Fibroblast of villous mesenchyme (primary cell): Measurements from ENCODE around the gene TMEM270. TPM values are rescaled to one million over a fixed set of nuclear protein-coding genes. Genes with fewer than 3 reads are reported as not detected.

Experiments used
- DNase-seq: peaks from one replicate; pipeline ENCODE4 v3.0.0-alpha.2; 2010; ENCODE audit warnings: low read depth
- H3K4me3 ChIP-seq: 2 replicates; pipeline ENCODE4 v1.5.1; 2011; ENCODE audit warnings: low read depth, mild to moderate bottlenecking, low read length
- CTCF ChIP-seq: IDR thresholded peaks from 2 replicates; pipeline ENCODE4 v1.5.1; 2012; ENCODE audit warnings: low read depth, mild to moderate bottlenecking, low read length; ENCODE audit not compliant: insufficient read depth
- total RNA-seq: library from RNA; depleted of rRNA; stranded (reverse); fragments of >200 nt; gene quantifications from 2 replicates; pipeline ENCODE4 v1.2.3, GENCODE V29; 2012

Gene TMEM270
- total RNA-seq, 1 donor = not detected

GRCh38 chr7:73871163-73872011, 10.4 kb downstream of the TMEM270 start:
- H3K4me3 ChIP-seq = no peak overlapping the region
- DNase-seq = no peak
- no peak for TF ChIP-seq CTCF

- no peak overlapping the region for H3K4me3 ChIP-seq
- TF ChIP-seq CTCF = no peak
- DNase-seq = no peak
Measured at GRCh38 chr7:73872056-73872908, 11.3 kb downstream of the TMEM270 start.

DNA sequence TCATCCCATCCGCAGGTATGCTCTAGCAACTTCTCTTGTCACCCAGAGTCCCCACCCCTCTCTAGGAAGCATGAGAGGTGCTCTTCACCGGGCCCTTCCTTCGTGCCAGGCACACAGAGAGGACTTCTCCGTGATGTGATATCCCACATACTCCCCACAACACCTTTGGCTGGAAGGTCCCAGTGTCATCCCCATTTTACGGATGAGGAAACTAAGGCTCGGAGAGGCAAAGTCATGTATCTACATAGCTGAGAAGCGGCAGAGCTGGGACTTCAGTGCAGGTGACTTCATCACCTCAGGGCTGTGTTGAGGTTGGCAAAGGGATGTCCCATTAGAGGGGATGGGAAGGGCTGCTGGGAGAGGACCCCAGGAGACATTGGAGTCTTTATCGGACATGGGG, 15.4 kb downstream of the TMEM270 start:
- no peak for TF ChIP-seq CTCF
- no peak for DNase-seq
- H3K4me3 ChIP-seq = no peak overlapping the region

- no peak overlapping the region for H3K4me3 ChIP-seq
- DNase-seq = no peak
- no peak for TF ChIP-seq CTCF
Measured at GRCh38 chr7:73876973-73877372, 16.0 kb downstream of the TMEM270 start.

DNA sequence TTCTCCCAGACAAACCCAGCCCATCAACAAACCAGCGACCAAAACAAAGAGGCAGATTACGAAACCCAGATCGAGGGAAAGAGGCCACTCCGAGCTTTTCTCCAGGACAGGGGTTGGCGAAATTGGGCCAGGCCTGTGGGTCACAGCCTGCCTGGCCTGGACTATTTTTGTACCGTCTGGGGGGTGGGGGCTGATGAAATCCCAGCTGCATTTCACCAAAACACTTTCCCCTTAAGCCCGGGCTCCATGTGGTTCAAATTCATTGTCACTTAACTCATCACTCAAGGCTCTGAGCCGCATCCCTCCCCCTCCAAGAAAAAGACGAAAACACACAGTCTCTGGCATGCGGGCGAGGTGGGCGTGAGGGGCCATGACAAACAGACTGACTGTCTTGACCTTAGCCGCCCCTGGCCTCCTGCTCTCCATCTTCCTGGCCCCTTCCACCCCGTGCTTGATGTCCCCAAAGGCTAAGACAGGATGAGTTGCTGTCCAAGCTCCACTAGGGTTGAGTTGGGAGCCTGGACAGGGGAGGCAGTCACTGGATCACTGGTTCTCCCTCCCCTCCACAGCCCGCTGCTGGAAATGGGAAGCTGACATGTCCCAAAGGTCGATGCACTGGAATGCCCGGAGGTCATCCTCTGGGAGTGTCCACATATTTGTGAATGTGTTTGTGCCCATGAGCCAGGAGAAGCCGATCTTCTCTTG, 19.2 kb downstream of the TMEM270 start:
- H3K4me3 ChIP-seq = no peak overlapping the region
- TF ChIP-seq CTCF = no peak
- peak; percentile 66 for DNase-seq

- DNase-seq = no peak
- no peak overlapping the region for H3K4me3 ChIP-seq
- no peak for TF ChIP-seq CTCF
Measured at GRCh38 chr7:73880755-73881328, 19.9 kb downstream of the TMEM270 start.
